HG02759 (cell line): ENCODE data around the gene BLMH.
A peak's percentile ranks its signal among the peaks of the same experiment; 100 is the strongest.

ENCODE experiments used
- ATAC-seq: cut with Tn5 transposase; IDR thresholded peaks from one replicate; pipeline ENCODE4 v1.9.1; 2021; ENCODE audit warnings: mild to moderate bottlenecking, moderate library complexity; ENCODE audit not compliant: unreplicated experiment

BLMH gene

DNA sequence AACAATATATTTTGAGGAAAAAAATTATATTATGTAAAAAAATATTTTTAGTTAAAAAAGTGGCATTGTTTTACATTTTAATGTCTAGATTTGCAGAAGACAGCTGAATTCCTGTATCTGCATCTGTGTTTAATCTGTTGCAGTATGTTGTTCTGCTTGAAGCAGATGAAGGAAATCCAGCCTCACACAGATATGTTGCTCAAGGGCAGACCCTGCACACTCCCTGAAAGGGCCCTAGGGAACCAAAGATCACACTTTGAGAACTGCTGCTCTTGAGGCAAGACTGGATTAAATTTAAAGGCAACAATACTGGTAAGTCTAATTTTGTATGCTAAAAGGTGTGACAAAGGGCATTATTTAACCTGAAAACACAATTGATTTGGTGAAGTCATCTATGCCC, 39.8 kb downstream of the BLMH start:
- ATAC-seq, result no peak

DNA sequence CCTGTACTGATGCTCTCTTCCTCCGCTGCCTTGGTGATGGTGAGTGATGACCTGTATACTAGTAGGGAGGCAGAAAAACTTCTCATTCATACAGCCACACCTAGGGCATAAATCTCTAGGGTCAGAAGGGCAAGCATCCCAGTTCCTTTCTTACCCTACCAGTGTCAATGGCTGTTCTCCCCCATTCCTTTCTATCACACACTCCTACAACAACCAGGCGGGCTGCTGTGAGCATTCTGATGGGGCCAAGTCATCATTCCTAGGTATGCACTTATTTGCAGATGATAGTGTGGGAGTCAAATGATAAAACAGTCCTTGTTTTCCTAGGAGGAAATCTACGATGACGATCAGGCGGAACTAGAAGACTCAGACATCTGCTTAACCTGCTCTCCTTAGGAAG, 42.3 kb downstream of the BLMH start:
- ATAC-seq, result no peak

DNA sequence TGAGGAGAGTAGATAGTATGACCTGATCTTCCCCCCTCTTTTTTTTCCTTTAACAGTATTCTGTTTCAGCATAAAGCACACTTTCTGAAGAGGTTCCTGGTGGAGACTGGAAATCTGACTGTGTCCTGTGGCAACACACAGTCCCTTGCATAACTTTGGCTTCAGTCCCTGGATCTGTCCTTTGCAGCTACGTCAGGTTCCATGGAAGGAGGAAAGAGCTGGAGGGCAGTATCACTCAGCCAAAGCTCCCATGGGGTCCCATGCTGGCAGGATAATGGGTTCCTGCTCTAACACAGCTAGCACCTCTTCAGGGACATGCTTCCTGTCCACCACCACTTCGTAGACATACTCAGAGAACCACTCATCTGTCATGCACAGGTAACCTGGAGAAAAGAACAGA, 43.0 kb downstream of the BLMH start:
- ATAC-seq, result no peak

DNA sequence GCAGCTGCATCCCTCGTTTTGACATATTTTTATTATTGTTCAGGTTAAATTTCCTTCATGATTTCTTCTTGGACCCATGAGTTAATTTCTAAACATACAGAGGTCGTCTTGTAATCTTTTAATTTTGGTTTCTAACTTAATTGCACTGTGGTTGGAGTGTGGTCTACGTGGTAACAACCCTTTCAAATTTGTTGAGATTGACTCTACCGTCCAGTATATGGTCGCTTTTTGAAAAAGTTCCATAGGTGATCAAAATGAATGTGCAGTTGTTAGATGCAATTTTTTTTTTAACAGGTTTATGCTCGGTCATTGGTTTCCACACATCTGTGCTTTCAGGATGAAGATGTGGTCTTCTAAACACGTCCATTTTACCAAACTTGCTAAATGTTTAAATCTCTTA, 45.3 kb downstream of the BLMH start:
- ATAC-seq, result no peak

DNA sequence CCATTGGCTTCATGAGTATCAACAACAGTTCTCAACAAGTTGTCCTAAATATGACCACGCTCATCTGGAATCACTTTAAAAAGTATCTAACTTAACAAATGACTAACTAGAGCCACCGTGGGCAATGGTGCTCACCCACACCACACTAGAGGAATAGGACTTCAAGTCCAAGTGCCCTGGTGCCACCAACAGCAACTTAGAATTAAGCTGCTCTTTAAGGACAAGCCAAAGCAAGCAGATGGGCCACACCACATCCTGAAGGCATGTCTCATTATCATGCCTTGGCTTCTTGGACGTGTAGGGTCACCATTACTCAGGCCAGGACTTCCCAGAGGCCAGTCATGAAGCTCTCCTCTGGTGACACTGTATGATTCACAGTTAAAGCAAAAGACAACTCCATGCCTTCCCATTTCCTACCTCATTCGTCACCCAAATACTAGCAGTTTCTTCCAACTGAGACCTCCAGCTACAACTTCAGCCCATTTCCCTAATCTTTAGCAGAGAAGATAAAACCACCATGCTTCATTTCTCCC, 46.8 kb downstream of the BLMH start:
- no peak for ATAC-seq

DNA sequence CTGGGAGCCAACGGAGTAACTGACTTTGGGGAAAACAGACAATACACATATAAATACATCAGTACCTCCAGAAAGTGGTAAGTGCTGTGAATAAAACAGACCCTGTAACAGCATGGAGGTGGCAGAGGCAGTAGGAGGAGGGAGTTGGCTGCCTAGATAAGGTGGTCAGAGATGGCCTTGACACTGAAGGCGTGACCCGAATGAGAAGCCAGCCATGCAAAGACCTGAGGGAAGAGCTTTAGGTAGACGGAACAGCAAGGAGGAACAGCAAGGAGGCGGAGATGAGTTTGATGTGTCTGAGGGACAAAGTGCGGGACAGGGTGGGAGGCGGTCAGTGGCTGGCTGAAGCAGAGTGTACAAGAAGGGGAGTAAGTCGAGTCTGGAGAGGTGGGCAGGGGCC, 48.2 kb downstream of the BLMH start:
- no peak for ATAC-seq

DNA sequence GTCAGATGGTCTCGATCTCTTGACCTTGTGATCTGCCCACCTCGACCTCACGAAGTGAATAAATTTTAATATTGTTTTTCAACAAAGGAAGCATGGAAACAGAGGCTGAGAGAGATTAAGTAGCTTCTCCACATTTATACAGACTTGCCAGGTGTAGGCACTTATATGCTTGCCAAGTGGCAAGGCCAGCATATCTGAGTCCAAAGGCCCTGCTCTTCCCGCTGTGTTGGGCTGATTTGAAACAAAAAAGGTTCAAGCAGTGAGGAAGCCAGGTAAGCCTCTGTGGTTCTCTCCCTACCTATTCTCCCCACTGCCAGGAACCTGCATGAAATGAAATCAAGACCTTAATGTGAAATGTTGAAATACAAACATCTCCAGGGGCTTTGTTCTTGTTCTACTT, 48.7 kb downstream of the BLMH start:
- ATAC-seq, result no peak

DNA sequence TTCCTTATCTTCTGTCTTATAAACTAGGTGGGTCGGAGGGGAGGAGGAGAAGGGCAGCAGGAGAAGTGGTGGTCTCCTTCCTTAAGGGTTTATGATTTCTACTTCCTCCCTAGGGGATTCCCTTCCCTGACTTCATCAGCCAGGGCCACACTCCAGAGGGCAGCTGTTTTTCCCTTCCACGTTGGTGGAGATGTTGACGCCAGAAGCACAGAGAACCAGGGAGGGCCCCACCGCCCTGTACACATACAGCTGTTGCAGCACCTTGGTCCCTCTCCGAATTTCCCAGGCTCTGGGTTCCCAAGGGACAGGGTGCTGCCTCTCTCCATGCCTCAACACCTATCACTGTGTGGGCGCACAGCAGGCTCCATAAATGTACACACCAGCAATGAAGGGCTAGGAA, 50.7 kb downstream of the BLMH start:
- no peak for ATAC-seq

DNA sequence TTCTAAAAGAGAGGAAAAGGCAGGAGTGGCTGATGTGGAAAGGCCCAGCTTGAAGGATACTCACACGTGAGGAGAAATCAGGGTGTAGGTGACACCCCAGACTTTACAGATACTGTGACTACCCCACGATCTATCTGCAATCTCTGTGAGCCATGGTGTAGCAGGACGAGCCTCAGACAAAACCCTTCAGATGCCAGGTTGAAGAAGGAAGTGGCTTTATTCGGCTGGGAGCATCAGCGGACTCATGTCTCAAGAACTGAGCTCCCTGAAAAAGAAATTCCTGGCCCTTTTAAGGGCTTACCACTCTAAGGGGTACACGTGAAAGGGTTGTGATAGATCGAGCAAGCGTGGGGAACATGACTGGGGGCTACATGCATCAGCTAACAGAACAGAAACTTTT, 51.6 kb downstream of the BLMH start:
- ATAC-seq, result no peak

DNA sequence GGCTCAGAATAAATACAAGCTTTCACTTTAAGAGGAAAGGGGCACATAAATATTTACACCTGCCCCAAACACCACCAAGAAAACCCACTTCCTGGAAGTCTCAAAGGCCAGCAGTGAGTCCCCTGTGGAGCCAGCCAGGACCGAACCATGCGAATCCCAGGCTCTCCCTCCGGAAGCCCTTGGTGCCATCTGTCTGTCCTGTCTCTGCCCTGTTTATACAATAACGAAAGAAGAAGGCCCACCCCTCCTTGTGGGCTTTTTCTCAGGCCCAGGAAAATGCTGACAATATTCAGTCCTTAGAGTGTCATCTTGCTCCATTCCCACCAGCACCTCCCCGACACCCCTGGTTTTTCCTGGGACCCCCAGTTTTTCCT, 52.7 kb downstream of the BLMH start:
- no peak for ATAC-seq

DNA sequence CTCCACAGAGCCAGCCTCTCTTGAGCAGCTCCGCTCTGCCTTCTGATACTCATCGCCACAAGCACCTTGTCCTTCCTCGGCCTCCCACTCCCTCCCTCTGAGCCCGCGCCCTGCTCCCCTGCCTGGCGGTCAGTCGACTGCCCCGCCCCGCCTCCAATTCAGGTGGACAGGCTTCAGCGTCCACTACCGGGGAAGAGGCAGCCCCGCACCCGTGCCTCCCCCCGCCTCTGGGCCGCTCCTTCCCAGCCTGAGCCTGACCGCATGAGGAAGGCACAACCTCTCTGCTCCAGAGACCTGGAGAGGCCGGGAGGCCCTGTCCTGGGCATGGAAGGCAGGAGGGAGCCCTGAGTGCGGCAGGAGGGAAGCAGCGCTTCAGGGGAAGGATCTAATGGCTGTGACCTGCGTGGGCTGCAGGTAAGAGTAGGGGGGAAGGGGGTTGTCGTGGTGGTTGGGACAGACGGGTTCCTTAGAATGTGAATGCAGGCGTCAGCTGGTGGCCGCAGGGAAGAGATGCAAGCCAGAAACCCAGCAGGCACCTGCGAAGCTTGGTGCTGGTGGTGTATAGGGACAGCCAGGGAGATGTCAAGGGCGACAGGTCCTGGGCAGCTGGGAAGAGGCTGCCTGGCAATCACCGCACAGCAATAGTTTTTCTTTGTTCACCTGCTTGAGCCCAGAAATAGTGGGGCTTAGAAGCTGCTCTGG, 53.2 kb downstream of the BLMH start:
- ATAC-seq, result no peak

DNA sequence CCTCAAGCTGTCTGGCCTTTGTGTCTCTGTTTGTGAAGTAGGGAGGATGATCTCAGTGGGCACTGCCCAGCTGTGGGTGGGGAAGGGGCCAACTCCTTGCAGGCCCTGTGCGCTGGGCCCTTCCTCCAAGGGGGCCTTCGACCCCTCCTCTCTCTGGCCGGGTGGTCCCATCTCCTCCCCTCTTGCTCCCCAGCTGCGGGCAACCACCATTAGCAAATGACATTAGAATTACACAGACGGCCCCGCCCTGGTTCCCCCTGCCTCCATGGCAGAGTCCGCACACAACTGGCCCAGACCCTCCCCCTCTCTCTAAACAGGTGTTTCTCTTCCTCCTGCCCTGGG, 53.8 kb downstream of the BLMH start:
- ATAC-seq, result no peak

DNA sequence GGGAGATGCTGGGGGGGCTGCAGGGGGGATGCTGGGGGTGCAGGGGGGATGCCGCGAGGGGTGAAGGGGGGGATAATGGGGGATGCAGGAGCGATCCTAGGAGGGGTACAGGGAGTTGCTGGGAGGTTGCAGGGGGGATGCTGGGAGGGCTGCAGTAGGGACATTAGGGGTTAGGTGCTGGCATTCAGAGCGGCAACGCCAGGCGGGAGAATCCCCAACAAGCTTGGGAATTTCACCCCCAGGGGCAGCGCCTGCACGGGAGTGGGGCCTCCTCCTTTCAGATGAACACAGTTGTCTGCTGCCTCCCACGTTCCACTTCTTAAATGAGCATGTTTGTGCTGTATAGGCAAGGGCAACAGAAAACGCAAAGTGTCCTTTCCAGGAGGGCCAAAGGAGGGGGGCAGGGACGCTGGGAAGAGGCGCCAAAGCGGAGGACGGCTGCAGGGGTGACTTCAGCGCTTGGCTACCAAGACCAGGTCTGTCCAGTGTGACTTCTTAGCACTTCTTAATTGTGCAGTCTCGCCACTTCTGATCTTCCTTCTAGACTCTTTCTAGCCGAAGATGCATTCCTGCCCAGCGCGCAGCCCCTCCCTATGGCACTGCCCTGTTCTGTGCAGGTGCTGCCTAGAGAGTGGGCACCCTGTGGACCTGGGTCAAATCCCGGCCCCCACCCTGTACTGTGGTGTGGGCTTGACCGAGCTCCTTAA, 54.3 kb downstream of the BLMH start:
- no peak for ATAC-seq

DNA sequence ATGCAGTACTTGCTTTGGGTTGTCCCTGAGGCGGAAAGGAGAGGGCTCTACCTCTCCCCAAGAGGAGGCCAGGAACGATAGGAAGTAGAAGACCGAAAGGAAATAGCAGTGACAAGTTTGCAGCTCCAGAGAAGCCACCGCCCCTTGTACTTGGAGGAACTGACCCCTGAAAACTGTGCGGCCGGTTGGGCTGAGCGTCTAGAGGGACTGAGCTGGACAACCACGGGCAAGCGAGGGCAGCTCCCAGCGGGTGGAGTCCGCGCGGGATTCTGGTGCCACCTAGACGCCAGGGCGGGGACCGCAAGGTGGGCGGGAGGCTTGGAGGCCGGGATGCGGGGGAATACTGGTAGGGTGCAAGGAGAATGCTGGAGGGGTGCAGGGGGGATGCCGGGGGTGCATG, 55.0 kb downstream of the BLMH start:
- ATAC-seq, result no peak

DNA sequence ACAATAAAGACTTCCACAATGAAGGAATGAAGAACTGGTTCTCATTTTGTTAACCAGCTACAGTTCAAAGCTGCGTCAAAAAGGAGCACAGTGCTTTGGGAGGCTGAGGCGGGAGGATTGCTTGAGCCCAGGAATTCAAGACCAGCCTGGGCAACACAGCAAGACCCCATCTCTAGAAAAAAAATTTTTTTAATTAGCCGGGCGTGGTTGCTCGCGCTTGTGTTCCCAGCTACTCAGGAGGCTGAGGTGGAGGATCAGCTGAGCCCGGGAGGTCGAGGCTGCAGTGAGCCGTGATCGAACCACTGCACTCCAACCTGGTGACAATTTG, 55.5 kb downstream of the BLMH start:
- ATAC-seq, result no peak

DNA sequence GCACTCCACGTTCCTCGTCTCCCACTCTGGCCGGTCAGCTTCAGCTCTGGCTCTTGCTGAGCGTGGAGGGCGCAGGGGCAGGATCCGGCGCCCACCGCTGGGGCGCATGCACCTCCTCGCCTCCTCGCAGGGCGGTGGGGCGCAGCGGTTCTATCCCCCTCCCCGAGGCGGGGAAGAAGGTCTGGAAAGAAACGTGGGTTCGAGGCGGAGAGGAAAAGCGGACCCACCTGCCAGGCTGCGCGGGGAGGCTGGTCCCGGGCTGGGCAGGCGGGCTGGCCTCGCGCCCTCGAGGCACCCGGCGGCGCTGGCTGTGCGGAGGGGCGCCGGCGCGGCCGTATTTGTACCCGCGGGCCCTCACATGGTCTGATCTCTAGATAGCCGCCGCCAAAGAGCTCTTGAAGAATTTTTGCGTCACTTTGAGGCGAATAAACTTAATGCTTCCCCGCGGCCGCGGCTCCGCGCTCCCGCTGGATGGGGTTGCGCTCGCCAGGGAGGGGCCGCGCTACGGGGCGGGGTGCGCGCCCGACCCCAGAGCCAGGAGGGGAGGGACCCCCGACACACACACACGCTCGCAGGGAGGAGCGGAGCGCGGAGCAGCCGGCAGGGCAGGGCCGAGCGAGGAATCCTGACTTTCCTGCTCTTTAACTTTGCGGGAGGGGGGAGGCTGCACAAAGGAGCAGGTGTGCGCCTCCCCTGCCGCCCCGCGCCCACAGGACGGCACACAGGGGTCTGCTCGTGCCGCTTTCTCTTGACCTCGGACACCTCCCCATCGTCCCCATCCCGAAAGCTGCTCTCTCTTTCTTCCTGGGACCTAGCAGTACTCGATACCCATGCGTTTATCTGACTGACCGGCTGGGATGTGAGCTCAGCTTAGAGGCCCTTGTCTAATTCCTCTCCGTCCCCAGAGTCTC, 56.1 kb downstream of the BLMH start, which contains the start of gene SLC6A4:
SLC6A4 (minus strand) TSS at position 312 of the 911 bp plus-strand sequence. CDS start 13,739 bp downstream, outside the sequence.
- peak; percentile 22 for ATAC-seq

DNA sequence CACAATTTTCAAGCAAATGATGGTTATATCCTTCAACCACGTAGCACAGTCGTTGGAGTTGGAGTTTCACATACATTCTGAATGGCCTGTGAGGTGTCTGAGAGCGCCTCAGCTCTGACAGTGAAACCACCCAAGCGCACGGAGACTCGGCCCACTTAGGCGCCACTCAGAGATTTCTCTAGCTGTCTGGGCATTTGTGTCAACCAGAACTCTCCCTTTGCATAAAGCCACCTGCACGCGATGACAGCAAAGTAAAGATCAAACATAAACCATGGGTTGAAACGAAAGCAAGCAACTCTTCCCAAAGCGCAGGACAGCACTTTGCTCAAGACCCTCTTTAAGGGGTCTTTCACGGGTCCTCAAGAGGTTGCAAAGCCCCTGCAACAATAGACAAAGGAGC, 56.8 kb downstream of the BLMH start:
- ATAC-seq, result peak; percentile 64

DNA sequence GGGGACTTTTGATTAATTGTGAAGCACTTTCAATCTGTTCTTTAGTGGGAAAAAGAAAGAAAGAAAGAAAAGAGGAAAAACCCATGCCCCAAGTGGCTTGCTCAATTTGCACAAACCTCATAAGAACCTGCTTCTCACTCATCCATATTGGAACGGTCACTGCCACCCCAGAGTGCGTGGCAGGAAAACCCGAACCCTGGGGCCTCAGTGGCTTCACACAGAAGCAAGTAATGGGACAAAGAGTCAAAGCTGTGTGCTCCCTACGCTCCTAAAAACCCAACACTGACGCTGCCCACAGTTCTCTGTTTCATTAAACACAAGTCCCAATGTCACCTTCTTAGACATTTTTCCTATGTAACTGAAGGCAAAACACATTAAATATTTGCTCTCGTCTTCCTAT, 57.4 kb downstream of the BLMH start:
- ATAC-seq, result no peak

DNA sequence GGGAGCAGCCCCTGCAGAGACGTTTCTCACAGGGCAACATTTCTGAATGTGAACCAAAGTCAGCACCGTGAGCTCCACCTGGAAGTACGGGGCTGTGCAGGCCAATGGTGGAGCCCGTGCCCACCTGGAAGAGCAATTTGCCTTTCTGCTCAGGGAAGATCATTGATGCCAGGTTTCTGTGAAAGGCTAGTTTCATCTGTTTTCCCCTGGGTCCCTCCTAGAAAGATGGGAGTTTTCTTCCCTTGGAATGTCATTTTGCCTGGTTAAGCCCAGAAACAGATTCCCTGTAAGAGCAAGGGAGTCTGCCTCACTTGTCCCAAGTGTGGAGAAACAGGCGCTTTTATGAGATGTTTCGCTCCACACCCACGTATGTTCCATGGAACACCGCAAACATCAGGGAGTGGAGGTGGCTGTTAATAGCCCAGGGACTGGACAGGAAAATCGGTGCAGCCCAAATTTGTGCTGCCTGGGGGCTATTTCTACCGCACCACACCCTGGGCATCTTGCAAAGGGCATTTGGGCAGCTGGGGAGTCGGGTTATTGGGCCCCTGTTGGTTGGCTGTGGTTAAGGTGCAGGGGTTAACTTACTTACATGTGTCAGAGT, 58.8 kb downstream of the BLMH start:
- no peak for ATAC-seq

DNA sequence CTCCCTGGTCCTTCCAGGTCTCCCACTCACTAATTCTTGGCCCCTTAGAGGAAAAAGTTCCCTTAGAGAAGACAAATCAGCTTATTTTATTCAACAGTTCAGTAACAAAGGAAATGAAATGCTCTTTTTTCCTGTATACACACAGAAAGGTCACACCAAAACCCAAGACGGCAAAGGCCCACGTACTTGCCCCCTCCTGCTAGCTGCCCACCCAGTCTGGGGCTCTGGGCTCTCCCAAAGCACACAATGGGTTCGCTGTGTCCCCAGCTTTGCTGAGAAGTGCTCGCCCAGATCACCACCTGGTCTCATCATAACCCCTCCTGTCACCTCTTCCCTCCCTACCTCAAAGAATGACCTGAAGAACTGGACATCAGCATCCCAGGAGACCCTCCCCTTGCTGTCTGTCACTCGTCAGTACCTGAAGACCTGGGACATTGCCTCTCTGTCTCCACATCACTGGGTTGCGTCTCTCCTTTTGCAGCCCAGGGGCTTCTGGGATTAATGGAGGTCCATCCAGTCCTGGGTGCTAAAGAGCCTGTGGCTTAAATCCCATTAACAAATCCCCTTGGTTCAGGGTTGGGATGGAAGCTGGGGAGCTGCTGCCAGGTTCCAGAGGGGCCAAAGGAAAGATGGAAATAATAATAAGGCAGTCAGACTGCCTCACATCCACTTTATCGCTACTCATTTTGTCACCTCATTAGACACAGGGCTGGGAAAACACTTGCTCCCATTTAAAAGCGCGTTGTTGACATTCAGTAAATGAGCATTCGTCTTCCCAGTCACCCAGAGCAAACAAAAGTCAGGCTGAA, 59.5 kb downstream of the BLMH start:
- ATAC-seq, result no peak
